GM21576 (cell line): ENCODE data around the gene DIPK1B.

Experiments used
- ATAC-seq: cut with Tn5 transposase; IDR thresholded peaks from one replicate; pipeline ENCODE4 v1.9.1; 2021; ENCODE audit warnings: mild to moderate bottlenecking, moderate library complexity; ENCODE audit not compliant: unreplicated experiment

Gene DIPK1B

DNA sequence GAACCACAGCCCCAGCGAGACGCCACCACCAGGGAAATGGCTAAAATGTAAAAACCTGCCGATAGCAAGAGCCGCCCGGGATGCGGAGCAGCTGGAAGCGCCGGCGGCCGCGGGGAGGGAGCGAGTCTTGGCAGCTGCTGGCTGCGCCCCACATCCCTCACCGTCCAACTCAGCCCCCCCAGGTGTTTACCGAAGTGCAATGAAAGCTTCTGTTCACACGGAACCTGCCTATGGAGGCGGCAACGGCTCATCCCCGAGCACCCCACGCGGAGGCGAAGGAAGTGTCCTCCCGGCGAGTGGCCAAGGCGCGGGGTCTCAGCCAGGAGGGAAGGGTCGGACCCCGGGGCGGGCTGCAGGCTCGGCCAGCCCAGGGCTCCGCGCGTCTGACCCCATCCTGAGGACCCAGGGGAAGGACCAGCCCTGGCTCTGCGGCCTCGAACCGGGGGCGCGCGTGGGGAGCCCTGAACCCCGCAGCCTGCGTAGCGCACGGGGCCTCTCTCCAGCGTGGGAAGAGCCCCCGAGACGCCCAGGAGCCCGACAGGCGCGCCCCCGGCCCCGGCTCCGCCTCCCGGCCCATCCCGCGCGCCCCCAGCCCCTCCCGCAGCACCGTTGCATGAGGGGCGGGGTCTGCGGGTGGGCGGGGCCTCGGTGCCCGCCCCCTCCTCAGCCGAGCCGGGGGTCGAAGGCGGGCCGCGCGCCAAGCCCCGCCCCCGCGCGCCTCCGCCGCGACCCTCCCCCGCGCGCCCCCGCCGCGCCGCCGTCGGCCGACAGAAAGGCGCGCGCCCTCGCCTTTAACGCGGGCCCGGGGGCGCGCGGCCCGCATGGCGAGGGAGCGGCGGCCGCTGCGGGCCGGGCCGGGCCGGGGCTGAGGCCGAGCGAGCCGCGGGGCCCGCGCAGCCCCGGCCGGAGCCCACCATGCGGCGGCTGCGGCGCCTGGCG lies at the start of gene DIPK1B:
TSS of gene DIPK1B (plus strand) at position 822 of the 939 bp plus-strand sequence. CDS start at position 916, 94 bp downstream.
- no peak for ATAC-seq

DNA sequence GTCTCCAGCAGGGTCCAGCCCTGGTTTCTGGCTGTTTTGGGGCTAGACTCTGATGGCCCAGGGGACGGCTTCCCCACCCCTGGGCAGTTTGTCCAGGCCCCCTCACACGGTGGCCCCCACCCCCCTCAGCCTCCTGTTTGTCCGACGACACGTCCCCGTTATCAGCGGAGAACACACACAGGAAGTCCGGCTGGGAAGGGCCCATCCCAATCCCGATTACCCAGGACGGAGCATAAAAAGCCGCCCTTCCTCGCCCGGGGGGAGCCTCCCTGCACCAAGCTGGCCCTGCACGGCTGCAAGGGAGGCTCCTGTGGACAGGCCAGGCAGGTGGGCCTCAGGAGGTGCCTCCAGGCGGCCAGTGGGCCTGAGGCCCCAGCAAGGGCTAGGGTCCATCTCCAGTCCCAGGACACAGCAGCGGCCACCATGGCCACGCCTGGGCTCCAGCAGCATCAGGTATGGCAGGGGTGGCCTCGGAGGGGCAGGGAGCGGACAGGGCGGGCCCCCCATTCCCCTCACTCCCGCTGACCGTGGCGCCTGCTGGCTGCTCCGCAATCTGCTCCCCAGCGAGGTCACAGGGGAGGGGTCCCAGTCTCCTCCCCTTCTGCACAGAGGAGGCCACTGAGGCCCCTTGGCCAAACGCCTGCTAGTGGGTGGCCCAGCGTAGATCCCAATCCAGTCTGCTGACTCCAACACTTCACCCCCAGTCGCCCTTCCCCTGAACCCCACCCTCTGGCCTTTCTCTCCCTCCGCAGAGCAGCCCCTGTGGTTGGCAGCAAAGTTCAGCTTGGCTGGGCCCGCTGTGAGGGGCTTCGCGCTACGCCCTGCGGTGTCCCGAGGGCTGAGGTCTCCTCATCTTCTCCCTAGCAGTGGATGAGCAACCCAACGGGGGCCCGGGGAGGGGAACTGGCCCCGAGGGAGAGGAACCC lies 49.5 kb upstream of the DIPK1B start, which contains the start of gene EGFL7:
TSS of gene EGFL7 (plus strand) at position 261 of the 926 bp plus-strand sequence. CDS start 5,367 bp downstream, outside the sequence.
- ATAC-seq = no peak

DNA sequence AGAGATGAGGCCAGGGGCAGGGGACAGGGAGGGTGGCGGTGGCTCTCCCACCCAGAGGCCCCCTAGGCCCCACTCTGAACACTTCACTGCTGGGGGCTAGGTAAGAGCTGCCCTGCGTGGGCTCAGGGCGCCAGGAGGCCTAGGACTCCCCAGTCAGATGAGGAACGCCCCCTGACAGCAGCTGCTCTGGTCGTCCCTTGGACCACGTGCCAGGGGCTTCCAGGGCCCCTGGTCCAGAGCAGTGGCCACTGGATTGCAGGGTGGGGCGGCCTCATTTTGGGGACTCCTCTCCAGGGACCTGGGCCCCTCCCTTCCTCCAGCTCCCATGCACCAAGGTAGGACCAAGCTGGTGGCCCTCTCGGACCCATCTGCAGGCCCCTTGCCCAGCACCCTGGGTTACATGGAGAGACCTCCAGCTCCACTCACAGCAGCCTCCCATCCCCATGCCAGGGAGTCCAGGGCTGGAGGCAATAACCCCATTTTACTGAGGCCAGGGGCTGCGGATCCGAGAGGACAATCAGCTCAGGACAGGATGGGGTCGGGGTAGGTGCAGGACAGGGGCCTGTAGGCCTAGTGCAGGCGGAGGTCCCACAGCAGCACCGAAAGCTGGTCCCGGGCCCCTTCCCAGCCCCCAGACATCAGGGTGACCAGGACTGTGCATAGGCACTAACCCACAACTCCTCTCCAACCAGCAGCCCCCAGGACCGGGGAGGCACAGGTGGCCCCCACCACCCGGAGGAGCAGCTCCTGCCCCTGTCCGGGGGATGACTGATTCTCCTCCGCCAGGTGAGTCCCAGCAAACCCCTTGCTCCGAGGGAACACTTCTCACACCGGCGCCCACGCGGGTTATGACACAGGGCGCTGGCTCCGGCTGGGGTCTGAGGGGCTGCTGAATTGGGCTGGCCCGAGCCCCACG lies 48.1 kb upstream of the DIPK1B start:
- no peak for ATAC-seq

DNA sequence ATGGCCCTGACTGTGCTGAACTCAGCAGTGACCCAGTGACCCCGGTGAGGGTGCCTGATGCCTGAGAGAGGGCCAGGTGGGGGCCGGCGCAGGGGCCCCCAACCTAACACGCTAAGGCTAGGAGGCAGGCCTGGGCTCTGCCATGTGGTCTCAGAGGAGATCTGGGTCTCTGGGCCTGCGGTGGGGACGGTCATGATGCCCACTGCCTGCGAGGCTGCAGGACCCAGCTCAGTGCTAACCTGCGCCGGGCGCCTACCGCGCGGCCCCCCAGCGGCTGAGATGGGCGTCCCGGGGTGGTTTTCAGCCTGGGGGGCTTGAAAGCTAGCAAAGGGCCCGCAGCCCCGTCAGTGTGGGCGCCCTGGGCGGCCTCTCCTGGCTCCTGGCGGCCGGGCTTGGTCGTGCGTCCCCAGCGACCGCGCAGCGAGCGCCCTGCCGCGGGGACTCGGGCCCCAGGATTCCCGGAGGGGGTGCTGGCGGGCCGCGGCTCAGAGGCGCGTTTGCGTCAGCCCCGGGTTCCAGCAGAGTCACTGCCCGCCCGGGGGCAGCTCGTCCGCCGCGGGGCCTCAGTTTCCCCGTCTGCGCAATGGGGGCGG lies 47.2 kb upstream of the DIPK1B start:
- no peak for ATAC-seq

DNA sequence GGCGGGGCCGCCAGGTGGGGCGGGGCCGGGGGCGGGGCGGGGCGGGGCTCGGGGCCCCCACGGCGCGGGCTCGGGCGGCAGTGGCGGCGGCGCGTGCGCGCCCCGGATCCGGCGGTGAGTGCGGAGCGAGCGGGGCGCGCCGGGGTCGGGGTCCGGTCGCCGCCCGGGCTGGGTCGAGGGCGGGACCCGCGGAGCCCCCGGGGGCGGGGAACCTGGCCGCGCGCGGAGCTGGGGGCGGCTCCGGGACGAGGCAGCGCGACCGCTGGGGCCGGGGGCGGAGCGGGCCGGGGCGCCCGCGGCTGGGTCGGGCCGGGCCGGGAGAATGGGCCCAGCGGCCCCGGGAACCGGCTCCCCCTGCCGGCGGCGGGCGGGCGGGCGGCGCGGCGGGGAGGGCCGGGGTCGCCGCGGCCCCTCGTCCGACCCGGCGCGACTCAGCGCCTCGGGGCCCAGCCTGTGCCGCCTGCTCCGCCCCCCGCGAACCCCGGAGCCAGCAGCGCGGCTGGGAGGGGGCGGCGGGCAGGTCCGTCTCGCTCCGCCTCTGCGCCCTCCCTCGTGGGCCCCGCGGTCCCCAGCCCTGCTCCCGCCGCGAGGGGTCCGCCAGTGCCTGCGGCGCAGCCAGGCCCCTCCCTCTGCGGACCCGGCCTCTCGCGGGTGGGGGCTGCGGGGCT lies 46.5 kb upstream of the DIPK1B start:
- no peak for ATAC-seq

DNA sequence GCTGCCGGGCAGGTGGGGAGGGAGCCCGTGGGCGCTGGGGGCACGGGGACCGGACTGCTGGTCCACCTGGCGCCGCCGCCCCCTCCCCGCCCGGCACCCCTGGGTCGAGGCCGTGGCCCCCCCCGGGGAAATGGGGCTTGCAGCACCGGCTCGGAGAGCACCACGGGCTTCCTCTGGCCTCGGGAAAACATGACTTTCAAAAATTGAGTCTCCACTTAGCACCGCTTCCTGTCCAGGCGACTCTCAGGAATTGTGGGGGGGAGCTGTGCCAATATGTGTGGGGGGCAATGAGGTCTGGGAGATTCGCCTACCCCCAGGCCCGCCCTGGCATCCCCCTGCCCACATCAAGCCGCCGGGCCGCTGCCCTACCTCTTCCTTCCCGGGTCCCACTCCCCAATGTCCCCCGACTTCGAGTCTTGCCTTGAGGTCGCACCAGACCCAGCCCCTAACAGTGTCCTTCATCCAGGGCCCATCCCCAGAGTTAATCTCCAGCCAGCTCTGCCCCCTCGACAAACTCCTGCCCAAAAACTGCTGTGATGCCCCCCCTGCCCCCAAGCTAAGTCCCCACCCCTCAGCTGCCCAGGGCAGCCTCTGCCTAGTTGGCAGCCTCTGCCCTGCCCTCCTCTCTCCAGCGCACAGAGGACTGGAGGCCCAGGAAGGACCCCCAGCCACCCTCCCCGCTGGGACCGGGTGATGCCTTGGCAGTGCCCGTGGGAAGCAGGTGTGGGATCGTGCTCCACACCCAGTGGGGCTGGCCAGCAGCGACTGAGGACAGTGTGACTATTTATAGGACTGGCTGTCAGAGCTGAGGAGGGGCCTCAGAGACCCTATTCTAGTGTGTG lies 45.8 kb upstream of the DIPK1B start:
- ATAC-seq = no peak

DNA sequence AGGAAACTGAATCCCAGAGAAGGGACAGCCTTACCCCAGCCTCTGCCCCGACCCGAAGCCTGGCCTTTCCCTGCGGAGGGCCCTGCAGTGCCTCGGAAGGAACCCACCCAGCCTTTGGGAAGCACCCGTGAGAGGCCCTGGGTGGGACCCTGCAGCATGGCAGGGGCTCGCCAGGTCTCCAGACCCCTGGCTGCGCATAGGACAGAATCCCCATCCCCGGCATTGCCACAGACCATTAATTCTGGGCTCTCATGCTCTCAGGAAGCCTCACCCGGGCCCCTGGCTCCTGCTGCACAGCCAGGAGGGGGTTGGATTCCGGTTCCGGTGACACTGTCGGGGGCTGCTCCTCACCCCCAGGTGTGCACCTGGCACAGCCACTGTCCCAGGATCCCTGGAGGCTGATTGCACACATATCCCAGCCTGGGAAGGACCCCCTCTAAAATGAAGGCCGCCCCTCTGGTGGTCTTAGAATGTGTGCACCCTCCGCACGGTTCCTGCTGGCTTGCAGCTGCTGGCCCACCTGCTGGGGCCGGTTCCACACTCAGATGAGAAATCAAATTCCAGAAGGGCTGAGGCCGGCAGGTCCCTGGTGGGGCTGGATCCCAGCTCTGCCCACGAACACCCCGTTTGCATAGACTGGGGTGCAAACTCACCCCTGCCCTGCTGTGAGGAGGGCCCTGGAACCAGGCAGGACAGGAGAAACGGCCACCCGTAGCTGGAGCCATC lies 45.0 kb upstream of the DIPK1B start:
- ATAC-seq = no peak

DNA sequence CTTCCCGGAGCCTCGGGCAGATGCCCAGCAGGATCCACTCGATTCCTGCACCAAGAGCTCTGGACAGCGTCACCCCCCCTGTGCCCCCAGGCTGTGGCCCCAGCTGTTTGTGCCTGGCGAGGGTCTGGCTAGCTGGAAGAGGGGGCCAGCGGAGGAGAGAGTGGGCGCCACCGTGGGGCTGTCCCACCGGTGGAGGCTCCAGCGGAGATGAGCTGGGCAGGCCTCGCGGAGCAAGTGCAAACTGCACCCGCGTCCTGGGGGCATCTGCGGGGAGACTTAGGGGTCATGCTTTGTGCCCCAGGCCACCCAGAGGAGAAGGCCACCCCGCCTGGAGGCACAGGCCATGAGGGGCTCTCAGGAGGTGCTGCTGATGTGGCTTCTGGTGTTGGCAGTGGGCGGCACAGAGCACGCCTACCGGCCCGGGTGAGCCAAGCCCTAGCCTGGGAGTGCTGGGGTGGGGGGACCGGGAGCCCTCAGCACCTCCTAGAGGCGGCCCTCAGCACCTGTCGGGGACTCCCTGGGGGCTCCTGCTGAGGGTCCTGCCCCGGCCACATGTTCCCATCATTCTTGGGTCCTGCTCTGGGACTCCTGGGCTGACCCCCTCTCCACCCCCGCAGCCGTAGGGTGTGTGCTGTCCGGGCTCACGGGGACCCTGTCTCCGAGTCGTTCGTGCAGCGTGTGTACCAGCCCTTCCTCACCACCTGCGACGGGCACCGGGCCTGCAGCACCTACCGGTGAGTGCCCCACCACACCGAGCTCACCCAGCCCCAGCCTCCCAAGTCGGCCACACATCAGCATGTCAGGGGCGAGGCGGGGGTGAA lies 44.2 kb upstream of the DIPK1B start:
- no peak for ATAC-seq

DNA sequence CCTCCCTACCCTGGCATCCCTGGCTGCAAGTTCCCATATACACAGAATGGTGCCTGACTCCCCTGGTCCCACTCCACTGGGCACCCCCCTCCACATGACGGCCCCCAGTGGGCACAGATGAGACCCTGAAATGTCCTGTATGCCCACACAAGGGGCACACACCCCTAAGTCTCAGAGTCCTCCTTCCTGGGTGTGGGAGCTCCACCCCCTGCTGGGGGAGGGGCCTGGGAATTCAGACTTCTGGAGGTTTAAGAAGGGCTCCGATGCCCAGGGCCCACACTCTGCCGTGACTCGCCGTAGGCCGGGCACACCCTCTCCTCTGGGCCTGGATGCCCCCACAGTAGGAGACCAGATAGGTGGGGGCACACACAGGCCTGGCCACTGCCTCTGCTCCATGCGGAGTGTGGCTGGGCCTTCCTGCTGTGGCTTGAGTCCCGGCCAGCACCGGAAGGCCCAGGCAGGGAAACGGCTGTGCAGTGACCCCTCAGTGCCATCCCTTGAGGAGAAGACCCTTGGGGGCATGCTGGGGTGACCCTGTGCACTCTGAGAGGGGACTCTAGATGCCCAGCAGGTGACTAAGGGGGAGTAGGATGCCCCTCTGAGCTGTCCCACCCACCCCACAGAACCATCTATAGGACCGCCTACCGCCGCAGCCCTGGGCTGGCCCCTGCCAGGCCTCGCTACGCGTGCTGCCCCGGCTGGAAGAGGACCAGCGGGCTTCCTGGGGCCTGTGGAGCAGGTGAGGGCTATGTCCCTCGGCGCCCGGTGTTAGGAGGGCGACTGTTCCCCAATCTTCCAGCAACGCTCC lies 43.2 kb upstream of the DIPK1B start:
- ATAC-seq = no peak

DNA sequence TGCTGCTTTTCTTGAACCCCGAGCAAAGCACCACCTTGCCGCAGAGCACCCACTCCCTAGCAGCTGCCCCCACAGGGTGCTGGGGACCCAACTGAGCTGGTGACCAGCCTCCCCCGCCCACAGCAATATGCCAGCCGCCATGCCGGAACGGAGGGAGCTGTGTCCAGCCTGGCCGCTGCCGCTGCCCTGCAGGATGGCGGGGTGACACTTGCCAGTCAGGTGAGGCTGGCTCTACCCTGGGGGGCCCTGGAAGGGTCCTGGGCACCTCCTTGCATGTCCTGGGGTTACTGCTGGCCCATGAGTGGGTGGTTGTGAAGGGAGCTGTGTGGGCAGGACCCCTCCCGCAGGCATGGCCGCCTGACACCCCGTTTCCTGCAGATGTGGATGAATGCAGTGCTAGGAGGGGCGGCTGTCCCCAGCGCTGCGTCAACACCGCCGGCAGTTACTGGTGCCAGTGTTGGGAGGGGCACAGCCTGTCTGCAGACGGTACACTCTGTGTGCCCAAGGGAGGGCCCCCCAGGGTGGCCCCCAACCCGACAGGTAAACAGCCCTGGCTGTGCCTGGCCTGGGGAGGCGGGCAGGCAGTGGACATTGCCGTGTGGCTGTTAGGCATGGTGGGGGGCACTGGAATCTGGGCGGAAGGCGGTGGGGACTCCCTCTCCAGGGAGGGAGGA lies 42.4 kb upstream of the DIPK1B start:
- no peak for ATAC-seq

DNA sequence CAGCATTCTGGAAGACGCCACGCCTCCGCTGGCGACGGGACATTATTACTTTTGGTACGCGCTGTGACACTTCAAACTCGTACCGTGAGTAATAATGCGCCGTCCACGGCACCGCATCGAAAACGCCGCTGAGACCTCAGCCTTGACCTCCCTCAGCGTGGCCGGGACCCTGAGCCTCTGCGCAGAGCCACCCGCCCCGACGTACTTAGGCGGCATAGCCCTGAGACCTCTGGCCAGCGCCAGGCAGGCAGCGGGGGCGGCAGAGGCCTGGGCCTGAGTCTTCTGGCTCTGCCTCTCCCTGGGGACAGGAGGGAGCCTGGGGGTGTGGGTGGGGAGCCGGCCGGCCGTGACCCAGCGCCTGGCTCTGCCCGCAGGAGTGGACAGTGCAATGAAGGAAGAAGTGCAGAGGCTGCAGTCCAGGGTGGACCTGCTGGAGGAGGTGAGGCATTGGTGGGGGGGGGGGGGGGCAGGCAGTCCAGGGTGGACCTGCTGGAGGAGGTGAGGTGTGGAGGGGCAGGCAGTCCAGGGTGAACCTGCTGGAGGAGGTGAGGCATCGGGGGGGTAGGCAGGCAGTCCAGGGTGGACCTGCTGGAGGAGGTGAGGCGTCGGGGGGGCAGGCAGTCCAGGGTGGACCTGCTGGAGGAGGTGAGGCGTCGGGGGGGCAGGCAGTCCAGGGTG lies 41.7 kb upstream of the DIPK1B start:
- ATAC-seq = no peak

DNA sequence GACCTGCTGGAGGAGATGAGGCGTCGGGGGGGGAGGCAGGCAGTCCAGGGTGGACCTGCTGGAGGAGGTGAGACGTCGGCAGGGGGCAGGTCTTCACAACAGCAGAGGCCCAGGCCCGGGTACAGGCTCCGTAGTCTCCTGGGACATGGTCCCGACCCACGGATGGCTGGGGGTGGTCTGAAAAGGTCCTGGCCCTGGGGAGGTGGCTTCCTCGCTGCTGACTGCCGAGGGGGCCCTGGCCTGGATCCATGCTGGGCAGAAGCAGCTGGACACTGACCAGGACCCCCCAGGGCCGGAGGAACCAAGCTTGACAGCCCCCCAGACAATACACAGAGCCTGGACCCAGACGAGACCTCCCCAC lies 41.1 kb upstream of the DIPK1B start:
- no peak for ATAC-seq

DNA sequence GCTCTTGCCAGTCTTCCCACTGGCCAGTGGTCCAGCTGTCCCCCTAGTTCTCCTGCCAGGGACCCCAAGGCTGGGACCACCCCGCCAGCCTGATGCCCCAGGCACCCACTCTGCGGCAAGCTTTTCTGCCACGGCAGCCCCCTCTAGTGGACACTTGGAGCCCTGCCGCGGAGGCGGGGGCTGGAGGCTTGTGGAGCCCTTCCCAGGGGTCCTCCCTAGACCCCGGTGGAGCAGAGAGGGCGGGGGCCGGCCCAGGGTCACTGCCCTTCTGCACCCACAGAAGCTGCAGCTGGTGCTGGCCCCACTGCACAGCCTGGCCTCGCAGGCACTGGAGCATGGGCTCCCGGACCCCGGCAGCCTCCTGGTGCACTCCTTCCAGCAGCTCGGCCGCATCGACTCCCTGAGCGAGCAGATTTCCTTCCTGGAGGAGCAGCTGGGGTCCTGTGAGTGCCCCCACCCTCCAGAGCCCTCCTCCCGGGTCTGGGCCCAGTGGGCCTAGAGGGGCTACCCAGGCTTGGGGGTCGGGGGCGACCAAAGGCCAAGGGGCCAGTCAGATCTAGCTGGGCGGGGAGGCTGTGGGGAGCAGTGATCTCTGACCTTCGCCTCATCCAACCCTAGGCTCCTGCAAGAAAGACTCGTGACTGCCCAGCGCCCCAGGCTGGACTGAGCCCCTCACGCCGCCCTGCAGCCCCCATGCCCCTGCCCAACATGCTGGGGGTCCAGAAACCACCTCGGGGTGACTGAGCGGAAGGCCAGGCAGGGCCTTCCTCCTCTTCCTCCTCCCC lies 40.5 kb upstream of the DIPK1B start:
- no peak for ATAC-seq

DNA sequence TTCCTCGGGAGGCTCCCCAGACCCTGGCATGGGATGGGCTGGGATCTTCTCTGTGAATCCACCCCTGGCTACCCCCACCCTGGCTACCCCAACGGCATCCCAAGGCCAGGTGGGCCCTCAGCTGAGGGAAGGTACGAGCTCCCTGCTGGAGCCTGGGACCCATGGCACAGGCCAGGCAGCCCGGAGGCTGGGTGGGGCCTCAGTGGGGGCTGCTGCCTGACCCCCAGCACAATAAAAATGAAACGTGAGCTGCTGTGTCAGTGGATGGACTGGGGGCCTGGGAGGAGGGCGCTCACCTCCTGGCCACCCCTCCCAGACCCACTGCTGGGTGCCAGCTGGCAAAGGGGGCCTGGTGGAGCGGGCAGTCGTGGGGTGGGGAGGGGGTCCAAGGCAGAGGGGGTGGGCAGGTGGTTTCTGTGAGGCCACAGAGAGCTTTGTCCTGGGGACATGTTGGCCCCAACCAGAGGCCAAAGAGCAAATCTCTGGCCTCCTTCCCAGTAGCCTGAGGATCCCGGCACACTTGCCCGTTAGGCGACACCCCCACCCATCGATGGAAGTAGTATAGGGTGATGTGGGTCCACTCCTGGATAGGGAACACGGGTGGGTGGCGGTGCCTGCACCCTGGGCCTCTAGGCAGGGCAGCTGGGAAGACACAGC lies 39.8 kb upstream of the DIPK1B start:
- ATAC-seq = no peak
